ENCODE measurements around the gene PDPN. TPM values are rescaled to one million over a fixed set of nuclear protein-coding genes. Genes with fewer than 3 reads are reported as not detected.

PDPN gene
- total and polyA plus RNA-seq, 2 donors = 5.4 to 11.8 TPM

- H3K9me3 ChIP-seq (ENCODE audit: control insufficient read depth in 2 of 2, insufficient read depth in 1 of 2, low read length in 1 of 2) = no peaks in the 10 kb centered on the region
- H3K36me3 ChIP-seq (ENCODE audit: control insufficient read depth in 2 of 2, insufficient read depth in 2 of 2, low read length in 1 of 2) = no peaks in the 10 kb centered on the region
- 97% methylated on average over 11 of the region's 11 CpGs for WGBS
- no peak for DNase-seq (ENCODE audit: low read depth in 6 of 9, low spot score in 9 of 9)
- H3K4me1 ChIP-seq (ENCODE audit: control insufficient read depth in 2 of 2, insufficient read depth in 2 of 2, low read length in 2 of 2) = no peaks in the 10 kb centered on the region
- H3K27ac ChIP-seq (ENCODE audit: low read depth in 1 of 2, low read length in 1 of 2) = no peak overlapping the region
- H3K4me3 ChIP-seq (ENCODE audit: low read length in 2 of 2) = no peak overlapping the region
- no peaks in the 10 kb centered on the region for H3K27me3 ChIP-seq (ENCODE audit: control insufficient read depth in 2 of 2, insufficient read depth in 1 of 2, low read length in 1 of 2)
These were observed 34.9 kb downstream of the PDPN start for GRCh38 chr1:13618483-13618882.

DNA sequence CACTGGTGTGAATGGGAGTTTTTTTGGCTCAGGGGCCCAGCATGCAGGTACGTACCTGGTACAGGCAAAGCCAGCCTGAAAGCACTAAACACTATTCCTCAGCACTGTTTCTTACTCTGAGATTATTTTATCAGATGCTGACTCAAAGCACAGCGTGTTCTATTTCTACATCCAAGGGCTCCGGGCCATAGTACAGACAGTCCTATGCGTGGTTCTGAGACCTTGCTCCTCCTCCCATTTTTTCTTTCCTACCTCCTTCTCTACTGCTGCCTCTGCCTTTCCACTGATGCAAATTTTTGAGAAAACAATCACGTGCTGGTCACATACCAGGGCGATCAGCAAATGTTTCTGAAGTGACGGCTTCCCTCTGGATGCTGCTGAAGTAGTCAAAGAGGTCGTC is 36.3 kb downstream of the PDPN start:
- H3K36me3 ChIP-seq (ENCODE audit: control insufficient read depth in 2 of 2, insufficient read depth in 2 of 2, low read length in 1 of 2) = no peaks in the 10 kb centered on the region
- no peak overlapping the region for H3K27ac ChIP-seq (ENCODE audit: low read depth in 1 of 2, low read length in 1 of 2)
- H3K4me3 ChIP-seq (ENCODE audit: low read length in 2 of 2) = no peak overlapping the region
- no peak for DNase-seq (ENCODE audit: low read depth in 6 of 9, low spot score in 9 of 9)
- no peaks in the 10 kb centered on the region for H3K27me3 ChIP-seq (ENCODE audit: control insufficient read depth in 2 of 2, insufficient read depth in 1 of 2, low read length in 1 of 2)
- no peaks in the 10 kb centered on the region for H3K4me1 ChIP-seq (ENCODE audit: control insufficient read depth in 2 of 2, insufficient read depth in 2 of 2, low read length in 2 of 2)
- no peaks in the 10 kb centered on the region for H3K9me3 ChIP-seq (ENCODE audit: control insufficient read depth in 2 of 2, insufficient read depth in 1 of 2, low read length in 1 of 2)
- 71% methylated on average over 8 of the region's 8 CpGs for WGBS

- Histone ChIP-seq H3K4me1 (ENCODE audit: control insufficient read depth in 2 of 2, insufficient read depth in 2 of 2, low read length in 2 of 2) (no peaks in the 10 kb centered on the region), H3K9me3 (ENCODE audit: control insufficient read depth in 2 of 2, insufficient read depth in 1 of 2, low read length in 1 of 2) (no peaks in the 10 kb centered on the region), H3K27me3 (ENCODE audit: control insufficient read depth in 2 of 2, insufficient read depth in 1 of 2, low read length in 1 of 2) (no peaks in the 10 kb centered on the region), H3K36me3 (ENCODE audit: control insufficient read depth in 2 of 2, insufficient read depth in 2 of 2, low read length in 1 of 2) (no peaks in the 10 kb centered on the region), H3K27ac (ENCODE audit: low read depth in 1 of 2, low read length in 1 of 2) (no peak overlapping the region), H3K4me3 (ENCODE audit: low read length in 2 of 2) (no peak overlapping the region)
- WGBS = 91% methylated on average over 5 of the region's 5 CpGs
- no peak for DNase-seq (ENCODE audit: low read depth in 6 of 9, low spot score in 9 of 9)
These were observed 37.2 kb downstream of the PDPN start for GRCh38 chr1:13620825-13621224.

DNA sequence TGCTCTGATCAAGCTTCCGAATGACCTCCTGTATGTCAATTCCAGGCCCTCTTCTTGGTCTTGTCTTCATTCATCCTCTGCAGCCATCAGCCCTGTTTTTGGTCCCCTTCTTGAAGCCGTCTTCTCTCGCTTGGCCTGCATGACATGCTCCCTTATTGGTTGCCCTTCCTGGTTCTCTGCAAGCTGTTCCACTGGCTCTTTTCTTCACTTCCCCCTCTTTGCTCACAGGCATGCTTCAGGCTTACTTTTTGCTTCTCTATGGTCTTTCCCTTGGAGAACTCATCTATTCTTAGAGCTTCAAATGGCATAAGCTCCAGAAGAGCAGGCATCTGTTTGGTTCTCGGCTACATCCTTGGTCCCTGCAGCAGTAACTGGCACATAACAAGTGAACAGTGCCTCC is 38.8 kb downstream of the PDPN start:
- Histone ChIP-seq H3K27ac (ENCODE audit: low read depth in 1 of 2, low read length in 1 of 2) (no peak overlapping the region), H3K9me3 (ENCODE audit: control insufficient read depth in 2 of 2, insufficient read depth in 1 of 2, low read length in 1 of 2) (no peaks in the 10 kb centered on the region), H3K4me1 (ENCODE audit: control insufficient read depth in 2 of 2, insufficient read depth in 2 of 2, low read length in 2 of 2) (no peaks in the 10 kb centered on the region), H3K36me3 (ENCODE audit: control insufficient read depth in 2 of 2, insufficient read depth in 2 of 2, low read length in 1 of 2) (no peaks in the 10 kb centered on the region), H3K27me3 (ENCODE audit: control insufficient read depth in 2 of 2, insufficient read depth in 1 of 2, low read length in 1 of 2) (no peaks in the 10 kb centered on the region), H3K4me3 (ENCODE audit: low read length in 2 of 2) (no peak overlapping the region)
- DNase-seq (ENCODE audit: low read depth in 6 of 9, low spot score in 9 of 9) = no peak
- 91% methylated on average over 4 of the region's 4 CpGs for WGBS

DNA sequence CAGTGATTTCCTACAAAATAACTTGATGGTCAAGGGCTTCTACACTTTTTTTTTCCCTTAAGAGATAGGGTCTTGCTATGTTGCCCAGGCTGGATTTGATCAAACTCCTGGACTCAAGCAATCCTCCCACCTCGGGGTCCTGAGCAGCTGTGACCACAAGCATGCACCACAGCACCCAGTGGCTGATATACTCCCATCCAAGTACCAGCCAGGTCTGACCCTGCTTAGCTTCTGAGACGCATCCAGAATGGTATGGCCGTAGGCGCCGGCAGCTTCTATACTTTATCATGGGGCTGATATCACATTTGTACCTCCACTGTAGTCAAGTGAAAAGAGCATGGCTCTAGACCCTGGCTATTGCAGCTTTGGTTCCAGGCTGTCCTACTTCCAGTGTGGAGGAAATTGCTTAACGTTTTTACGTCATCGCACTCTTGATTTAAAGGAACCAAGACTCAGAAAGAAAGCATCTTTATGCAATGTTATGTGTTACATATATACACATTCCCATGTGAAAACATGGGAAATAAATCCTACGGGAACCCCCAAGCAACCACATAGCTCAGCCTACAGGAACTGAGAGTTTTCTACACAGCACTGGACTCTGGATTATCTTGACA is 39.5 kb downstream of the PDPN start:
- H3K4me3 ChIP-seq (ENCODE audit: low read length in 2 of 2) = no peak overlapping the region
- no peaks in the 10 kb centered on the region for H3K27me3 ChIP-seq (ENCODE audit: control insufficient read depth in 2 of 2, insufficient read depth in 1 of 2, low read length in 1 of 2)
- H3K36me3 ChIP-seq (ENCODE audit: control insufficient read depth in 2 of 2, insufficient read depth in 2 of 2, low read length in 1 of 2) = no peaks in the 10 kb centered on the region
- no peaks in the 10 kb centered on the region for H3K9me3 ChIP-seq (ENCODE audit: control insufficient read depth in 2 of 2, insufficient read depth in 1 of 2, low read length in 1 of 2)
- no peaks in the 10 kb centered on the region for H3K4me1 ChIP-seq (ENCODE audit: control insufficient read depth in 2 of 2, insufficient read depth in 2 of 2, low read length in 2 of 2)
- 83% methylated on average over 9 of the region's 9 CpGs for WGBS
- DNase-seq (ENCODE audit: low read depth in 6 of 9, low spot score in 9 of 9) = no peak
- H3K27ac ChIP-seq (ENCODE audit: low read depth in 1 of 2, low read length in 1 of 2) = no peak overlapping the region

DNA sequence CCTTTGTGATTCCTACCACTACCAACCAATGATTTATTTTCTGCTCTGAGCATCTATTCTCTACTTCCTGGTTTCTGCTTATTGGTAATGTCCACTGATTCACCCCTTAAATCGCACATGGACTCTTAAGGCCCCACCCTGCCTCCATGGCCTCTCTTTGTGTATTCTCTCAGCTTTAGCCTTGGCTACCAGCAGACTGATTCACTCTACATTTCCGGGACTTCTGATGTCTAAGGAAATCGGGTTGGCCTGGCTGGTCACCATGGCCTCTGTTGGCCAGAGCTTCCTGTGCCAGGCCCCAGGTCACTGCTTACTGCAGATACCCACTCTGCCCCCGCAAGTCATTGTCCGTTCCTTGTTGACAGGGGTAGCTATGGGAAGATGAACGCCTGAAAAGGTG is 40.9 kb downstream of the PDPN start:
- no peaks in the 10 kb centered on the region for H3K27me3 ChIP-seq (ENCODE audit: control insufficient read depth in 2 of 2, insufficient read depth in 1 of 2, low read length in 1 of 2)
- H3K36me3 ChIP-seq (ENCODE audit: control insufficient read depth in 2 of 2, insufficient read depth in 2 of 2, low read length in 1 of 2) = no peaks in the 10 kb centered on the region
- H3K27ac ChIP-seq (ENCODE audit: low read depth in 1 of 2, low read length in 1 of 2) = no peak overlapping the region
- WGBS = 96% methylated on average over 6 of the region's 6 CpGs
- H3K4me3 ChIP-seq (ENCODE audit: low read length in 2 of 2) = no peak overlapping the region
- no peak for DNase-seq (ENCODE audit: low read depth in 6 of 9, low spot score in 9 of 9)
- H3K4me1 ChIP-seq (ENCODE audit: control insufficient read depth in 2 of 2, insufficient read depth in 2 of 2, low read length in 2 of 2) = no peaks in the 10 kb centered on the region
- H3K9me3 ChIP-seq (ENCODE audit: control insufficient read depth in 2 of 2, insufficient read depth in 1 of 2, low read length in 1 of 2) = peaks cover 0 to 3% of the 10 kb centered on the region in 2 donors

DNA sequence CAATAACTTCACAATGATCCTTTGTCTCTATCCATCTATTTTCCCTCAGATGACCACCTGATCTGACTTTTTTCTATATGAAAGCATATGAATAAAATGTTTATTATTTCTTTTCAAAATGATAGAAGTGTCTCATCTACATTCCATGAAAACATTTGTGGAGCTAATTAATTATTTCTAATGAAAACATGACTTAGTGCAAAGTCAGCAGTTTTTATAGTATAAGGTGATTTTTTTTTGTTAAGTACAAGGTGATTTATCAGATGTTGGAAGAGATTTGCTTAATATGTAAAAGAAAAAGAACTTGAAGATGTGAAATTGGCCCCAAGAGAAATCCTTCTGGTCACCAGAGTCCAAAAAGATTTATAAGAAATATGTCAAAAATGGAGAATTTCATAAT is 43.5 kb downstream of the PDPN start:
- no peak for DNase-seq (ENCODE audit: low read depth in 6 of 9, low spot score in 9 of 9)
- H3K36me3 ChIP-seq (ENCODE audit: control insufficient read depth in 2 of 2, insufficient read depth in 2 of 2, low read length in 1 of 2) = no peaks in the 10 kb centered on the region
- no peak overlapping the region for H3K27ac ChIP-seq (ENCODE audit: low read depth in 1 of 2, low read length in 1 of 2)
- H3K9me3 ChIP-seq (ENCODE audit: control insufficient read depth in 2 of 2, insufficient read depth in 1 of 2, low read length in 1 of 2) = peaks cover 0 to 3% of the 10 kb centered on the region in 2 donors
- no peak overlapping the region for H3K4me3 ChIP-seq (ENCODE audit: low read length in 2 of 2)
- H3K27me3 ChIP-seq (ENCODE audit: control insufficient read depth in 2 of 2, insufficient read depth in 1 of 2, low read length in 1 of 2) = no peaks in the 10 kb centered on the region
- H3K4me1 ChIP-seq (ENCODE audit: control insufficient read depth in 2 of 2, insufficient read depth in 2 of 2, low read length in 2 of 2) = no peaks in the 10 kb centered on the region

DNA sequence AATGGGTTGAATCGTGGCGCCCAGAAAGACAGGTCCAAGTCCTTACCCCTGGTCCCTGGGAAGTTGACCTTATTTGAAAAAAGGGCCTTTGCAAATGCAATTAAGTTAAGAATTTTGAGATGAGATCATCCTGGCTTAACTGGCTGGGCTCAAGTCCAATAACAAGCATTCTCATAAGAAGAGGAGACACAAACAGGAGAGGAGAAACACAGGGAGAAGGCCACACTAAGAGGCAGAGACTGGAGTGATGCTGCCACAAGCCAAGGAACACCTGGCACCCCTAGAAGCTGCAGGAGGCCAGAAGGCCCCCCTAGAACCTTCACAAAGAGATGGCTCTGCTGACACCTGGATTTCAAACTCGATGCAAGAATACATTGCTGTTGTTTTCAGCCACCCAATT is 44.6 kb downstream of the PDPN start:
- H3K9me3 ChIP-seq (ENCODE audit: control insufficient read depth in 2 of 2, insufficient read depth in 1 of 2, low read length in 1 of 2) = peaks cover 0 to 3% of the 10 kb centered on the region in 2 donors
- no peak overlapping the region for H3K4me3 ChIP-seq (ENCODE audit: low read length in 2 of 2)
- H3K4me1 ChIP-seq (ENCODE audit: control insufficient read depth in 2 of 2, insufficient read depth in 2 of 2, low read length in 2 of 2) = no peaks in the 10 kb centered on the region
- 94% methylated on average over 3 of the region's 3 CpGs for WGBS
- no peaks in the 10 kb centered on the region for H3K27me3 ChIP-seq (ENCODE audit: control insufficient read depth in 2 of 2, insufficient read depth in 1 of 2, low read length in 1 of 2)
- H3K27ac ChIP-seq (ENCODE audit: low read depth in 1 of 2, low read length in 1 of 2) = no peak overlapping the region
- no peak for DNase-seq (ENCODE audit: low read depth in 6 of 9, low spot score in 9 of 9)
- H3K36me3 ChIP-seq (ENCODE audit: control insufficient read depth in 2 of 2, insufficient read depth in 2 of 2, low read length in 1 of 2) = no peaks in the 10 kb centered on the region

DNA sequence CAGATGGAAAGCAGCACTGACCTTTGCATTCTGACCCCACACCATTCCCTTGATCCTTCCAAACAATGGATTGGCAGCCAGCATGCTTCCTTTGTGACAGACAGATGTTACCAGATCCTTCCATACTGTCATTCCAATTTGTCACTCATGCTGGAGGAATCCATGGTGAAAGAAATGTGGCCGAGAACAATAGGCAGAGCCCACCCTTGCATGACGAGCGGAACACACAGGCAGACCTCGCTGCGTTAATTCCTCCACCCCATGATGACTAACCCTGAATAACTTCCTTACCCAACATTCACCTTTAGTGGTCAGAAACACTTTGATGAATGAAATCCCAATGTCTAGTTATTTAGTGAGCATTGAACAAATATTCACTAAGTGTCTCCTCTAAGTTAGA is 45.1 kb downstream of the PDPN start:
- no peak overlapping the region for H3K4me3 ChIP-seq (ENCODE audit: low read length in 2 of 2)
- H3K27me3 ChIP-seq (ENCODE audit: control insufficient read depth in 2 of 2, insufficient read depth in 1 of 2, low read length in 1 of 2) = no peaks in the 10 kb centered on the region
- no peak overlapping the region for H3K27ac ChIP-seq (ENCODE audit: low read depth in 1 of 2, low read length in 1 of 2)
- 91% methylated on average over 5 of the region's 5 CpGs for WGBS
- no peak for DNase-seq (ENCODE audit: low read depth in 6 of 9, low spot score in 9 of 9)
- no peaks in the 10 kb centered on the region for H3K4me1 ChIP-seq (ENCODE audit: control insufficient read depth in 2 of 2, insufficient read depth in 2 of 2, low read length in 2 of 2)
- H3K9me3 ChIP-seq (ENCODE audit: control insufficient read depth in 2 of 2, insufficient read depth in 1 of 2, low read length in 1 of 2) = peaks cover 0 to 3% of the 10 kb centered on the region in 2 donors
- H3K36me3 ChIP-seq (ENCODE audit: control insufficient read depth in 2 of 2, insufficient read depth in 2 of 2, low read length in 1 of 2) = no peaks in the 10 kb centered on the region
